Measurements from ENCODE around the gene GNPTAB. TPM values are rescaled to one million over a fixed set of nuclear protein-coding genes. Genes with fewer than 3 reads are reported as not detected.

GNPTAB gene
- total and polyA plus RNA-seq, 2 of the 8 experiments (the other 6 are each of a cell fraction or from before 2014, with no cell fraction given), result 21.5 to 51.3 TPM

DNA sequence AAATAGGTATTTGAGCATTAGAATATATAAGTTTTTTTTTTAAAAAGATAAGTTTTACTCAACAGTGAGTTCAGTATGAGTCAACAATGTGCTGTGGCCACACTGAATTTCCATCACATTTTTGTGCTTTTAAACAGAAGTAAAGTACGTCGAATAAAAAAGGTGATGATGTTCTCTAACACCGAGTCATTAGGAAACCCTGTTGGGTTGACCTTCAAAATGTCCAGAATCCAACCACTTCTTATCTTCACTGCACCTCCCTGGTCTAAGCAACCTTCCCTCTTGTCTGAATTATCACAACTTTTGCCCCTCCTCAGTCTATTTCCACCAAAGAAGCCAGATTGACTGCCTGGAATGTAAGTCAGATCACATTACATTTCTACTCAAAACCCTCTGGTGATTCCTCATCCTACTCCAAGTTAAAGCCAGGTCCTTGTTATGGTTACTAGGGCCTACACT lies 48.5 kb downstream of the GNPTAB start (continued):
- TF ChIP-seq, protein P1, sequence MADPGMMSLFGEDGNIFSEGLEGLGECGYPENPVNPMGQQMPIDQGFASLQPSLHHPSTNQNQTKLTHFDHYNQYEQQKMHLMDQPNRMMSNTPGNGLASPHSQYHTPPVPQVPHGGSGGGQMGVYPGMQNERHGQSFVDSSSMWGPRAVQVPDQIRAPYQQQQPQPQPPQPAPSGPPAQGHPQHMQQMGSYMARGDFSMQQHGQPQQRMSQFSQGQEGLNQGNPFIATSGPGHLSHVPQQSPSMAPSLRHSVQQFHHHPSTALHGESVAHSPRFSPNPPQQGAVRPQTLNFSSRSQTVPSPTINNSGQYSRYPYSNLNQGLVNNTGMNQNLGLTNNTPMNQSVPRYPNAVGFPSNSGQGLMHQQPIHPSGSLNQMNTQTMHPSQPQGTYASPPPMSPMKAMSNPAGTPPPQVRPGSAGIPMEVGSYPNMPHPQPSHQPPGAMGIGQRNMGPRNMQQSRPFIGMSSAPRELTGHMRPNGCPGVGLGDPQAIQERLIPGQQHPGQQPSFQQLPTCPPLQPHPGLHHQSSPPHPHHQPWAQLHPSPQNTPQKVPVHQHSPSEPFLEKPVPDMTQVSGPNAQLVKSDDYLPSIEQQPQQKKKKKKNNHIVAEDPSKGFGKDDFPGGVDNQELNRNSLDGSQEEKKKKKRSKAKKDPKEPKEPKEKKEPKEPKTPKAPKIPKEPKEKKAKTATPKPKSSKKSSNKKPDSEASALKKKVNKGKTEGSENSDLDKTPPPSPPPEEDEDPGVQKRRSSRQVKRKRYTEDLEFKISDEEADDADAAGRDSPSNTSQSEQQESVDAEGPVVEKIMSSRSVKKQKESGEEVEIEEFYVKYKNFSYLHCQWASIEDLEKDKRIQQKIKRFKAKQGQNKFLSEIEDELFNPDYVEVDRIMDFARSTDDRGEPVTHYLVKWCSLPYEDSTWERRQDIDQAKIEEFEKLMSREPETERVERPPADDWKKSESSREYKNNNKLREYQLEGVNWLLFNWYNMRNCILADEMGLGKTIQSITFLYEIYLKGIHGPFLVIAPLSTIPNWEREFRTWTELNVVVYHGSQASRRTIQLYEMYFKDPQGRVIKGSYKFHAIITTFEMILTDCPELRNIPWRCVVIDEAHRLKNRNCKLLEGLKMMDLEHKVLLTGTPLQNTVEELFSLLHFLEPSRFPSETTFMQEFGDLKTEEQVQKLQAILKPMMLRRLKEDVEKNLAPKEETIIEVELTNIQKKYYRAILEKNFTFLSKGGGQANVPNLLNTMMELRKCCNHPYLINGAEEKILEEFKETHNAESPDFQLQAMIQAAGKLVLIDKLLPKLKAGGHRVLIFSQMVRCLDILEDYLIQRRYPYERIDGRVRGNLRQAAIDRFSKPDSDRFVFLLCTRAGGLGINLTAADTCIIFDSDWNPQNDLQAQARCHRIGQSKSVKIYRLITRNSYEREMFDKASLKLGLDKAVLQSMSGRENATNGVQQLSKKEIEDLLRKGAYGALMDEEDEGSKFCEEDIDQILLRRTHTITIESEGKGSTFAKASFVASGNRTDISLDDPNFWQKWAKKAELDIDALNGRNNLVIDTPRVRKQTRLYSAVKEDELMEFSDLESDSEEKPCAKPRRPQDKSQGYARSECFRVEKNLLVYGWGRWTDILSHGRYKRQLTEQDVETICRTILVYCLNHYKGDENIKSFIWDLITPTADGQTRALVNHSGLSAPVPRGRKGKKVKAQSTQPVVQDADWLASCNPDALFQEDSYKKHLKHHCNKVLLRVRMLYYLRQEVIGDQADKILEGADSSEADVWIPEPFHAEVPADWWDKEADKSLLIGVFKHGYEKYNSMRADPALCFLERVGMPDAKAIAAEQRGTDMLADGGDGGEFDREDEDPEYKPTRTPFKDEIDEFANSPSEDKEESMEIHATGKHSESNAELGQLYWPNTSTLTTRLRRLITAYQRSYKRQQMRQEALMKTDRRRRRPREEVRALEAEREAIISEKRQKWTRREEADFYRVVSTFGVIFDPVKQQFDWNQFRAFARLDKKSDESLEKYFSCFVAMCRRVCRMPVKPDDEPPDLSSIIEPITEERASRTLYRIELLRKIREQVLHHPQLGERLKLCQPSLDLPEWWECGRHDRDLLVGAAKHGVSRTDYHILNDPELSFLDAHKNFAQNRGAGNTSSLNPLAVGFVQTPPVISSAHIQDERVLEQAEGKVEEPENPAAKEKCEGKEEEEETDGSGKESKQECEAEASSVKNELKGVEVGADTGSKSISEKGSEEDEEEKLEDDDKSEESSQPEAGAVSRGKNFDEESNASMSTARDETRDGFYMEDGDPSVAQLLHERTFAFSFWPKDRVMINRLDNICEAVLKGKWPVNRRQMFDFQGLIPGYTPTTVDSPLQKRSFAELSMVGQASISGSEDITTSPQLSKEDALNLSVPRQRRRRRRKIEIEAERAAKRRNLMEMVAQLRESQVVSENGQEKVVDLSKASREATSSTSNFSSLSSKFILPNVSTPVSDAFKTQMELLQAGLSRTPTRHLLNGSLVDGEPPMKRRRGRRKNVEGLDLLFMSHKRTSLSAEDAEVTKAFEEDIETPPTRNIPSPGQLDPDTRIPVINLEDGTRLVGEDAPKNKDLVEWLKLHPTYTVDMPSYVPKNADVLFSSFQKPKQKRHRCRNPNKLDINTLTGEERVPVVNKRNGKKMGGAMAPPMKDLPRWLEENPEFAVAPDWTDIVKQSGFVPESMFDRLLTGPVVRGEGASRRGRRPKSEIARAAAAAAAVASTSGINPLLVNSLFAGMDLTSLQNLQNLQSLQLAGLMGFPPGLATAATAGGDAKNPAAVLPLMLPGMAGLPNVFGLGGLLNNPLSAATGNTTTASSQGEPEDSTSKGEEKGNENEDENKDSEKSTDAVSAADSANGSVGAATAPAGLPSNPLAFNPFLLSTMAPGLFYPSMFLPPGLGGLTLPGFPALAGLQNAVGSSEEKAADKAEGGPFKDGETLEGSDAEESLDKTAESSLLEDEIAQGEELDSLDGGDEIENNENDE (IDR thresholded peaks at IDR 0.05; ENCODE audit: insufficient replicate concordance, low read length), result no peak
- TF ChIP-seq SAP30 (IDR thresholded peaks at IDR 0.05; ENCODE audit: insufficient read depth, insufficient replicate concordance, low read length) (no peak), NANOG (IDR thresholded peaks at IDR 0.05; ENCODE audit: insufficient read depth, low read depth, low read length, poor library complexity, severe bottlenecking) (no peak), GABPA (IDR thresholded peaks at IDR 0.05; ENCODE audit: borderline replicate concordance, insufficient read depth, low read length) (no peak), EP300 (IDR thresholded peaks at IDR 0.05; ENCODE audit: borderline replicate concordance in 1 of 2, low read depth in 2 of 2, low read length in 2 of 2) (no peak), SIX5 (IDR thresholded peaks at IDR 0.05; ENCODE audit: low read depth, low read length) (no peak), SIRT6 (IDR thresholded peaks at IDR 0.05; ENCODE audit: low read length) (no peak), CBX5 (IDR thresholded peaks at IDR 0.05; ENCODE audit: low read depth, low read length) (no peak), RXRA (IDR thresholded peaks at IDR 0.05; ENCODE audit: insufficient read depth, low read depth, low read length) (no peak), BRCA1 (IDR thresholded peaks at IDR 0.05; ENCODE audit: low read depth, low read length) (no peak), POLR2A (IDR thresholded peaks at IDR 0.05; ENCODE audit: control extremely low read depth in 1 of 2, low read depth in 2 of 2, low read length in 2 of 2) (no peak), CREB1 (IDR thresholded peaks at IDR 0.05) (no peak)
